ENCODE results near the gene UCHL1. TPM values are rescaled to one million over a fixed set of nuclear protein-coding genes. Genes with fewer than 3 reads are reported as not detected.

Gene UCHL1
- polyA plus RNA-seq, 1 experiment: 1,872 TPM

DNA sequence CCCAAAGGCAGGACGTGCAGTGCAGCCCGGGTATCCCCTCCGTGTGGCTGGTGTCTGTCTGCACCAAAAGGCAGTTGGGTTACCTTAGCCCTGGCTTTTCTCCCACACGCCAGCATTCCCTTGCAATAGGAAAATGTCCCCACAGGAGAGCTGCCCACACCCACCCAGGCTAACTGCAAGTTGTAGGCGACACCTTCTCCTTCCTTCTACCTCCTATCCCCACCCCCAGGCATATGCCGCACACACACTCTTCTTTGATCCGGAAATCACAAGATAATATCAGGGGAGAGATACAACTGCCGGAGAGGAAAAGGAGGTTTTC lies 41.9 kb upstream of the UCHL1 start:
- POLR2A ChIA-PET: interaction anchor here (0.7 to 2.6 kb wide), 10 partner anchors 10 to 290 kb away, joined by 3 to 17 read pairs (median 8); partner anchors contain the start of gene UCHL1
- TF ChIP-seq, protein P1, sequence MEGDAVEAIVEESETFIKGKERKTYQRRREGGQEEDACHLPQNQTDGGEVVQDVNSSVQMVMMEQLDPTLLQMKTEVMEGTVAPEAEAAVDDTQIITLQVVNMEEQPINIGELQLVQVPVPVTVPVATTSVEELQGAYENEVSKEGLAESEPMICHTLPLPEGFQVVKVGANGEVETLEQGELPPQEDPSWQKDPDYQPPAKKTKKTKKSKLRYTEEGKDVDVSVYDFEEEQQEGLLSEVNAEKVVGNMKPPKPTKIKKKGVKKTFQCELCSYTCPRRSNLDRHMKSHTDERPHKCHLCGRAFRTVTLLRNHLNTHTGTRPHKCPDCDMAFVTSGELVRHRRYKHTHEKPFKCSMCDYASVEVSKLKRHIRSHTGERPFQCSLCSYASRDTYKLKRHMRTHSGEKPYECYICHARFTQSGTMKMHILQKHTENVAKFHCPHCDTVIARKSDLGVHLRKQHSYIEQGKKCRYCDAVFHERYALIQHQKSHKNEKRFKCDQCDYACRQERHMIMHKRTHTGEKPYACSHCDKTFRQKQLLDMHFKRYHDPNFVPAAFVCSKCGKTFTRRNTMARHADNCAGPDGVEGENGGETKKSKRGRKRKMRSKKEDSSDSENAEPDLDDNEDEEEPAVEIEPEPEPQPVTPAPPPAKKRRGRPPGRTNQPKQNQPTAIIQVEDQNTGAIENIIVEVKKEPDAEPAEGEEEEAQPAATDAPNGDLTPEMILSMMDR (IDR thresholded peaks at IDR 0.05; ENCODE audit: low read depth, low read length): no peak

DNA sequence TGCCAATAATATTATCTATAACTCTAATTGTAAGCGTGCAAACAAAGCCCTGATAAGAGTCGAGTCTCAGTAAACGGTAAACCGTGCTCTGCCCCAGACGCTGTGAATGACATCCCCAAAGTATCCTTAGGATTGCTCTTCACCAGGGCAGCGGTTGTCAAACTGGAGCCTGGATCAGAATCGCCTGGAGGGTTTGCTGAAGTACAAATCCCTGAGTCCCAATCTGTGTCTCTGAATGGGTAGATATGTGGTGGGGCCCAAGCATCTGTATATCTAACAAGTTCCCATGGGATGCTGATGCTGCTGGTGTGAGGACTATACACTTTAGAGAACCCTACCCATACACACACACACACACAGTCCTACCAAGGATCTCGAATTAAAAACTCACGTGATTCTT lies 41.6 kb upstream of the UCHL1 start:
- TF ChIP-seq, protein P1 (IDR thresholded peaks at IDR 0.05; ENCODE audit: low read depth, low read length): no peak
- no peaks in the 10 kb centered on the region for H3K9me3 ChIP-seq (ENCODE audit: control insufficient read depth, insufficient read depth, low read length)
- no peak overlapping the region for H3K27ac ChIP-seq (ENCODE audit: low read depth, low read length)
- CTCF ChIA-PET: interaction anchor here (0.6 to 5.7 kb wide), 10 partner anchors 29 to 310 kb away, joined by 3 to 100 read pairs (median 4); no protein-coding TSS in a partner anchor
- no peaks in the 10 kb centered on the region for H3K27me3 ChIP-seq (ENCODE audit: control insufficient read depth, insufficient read depth, low read length)
- no peak for DNase-seq (ENCODE audit: low read depth, low spot score)
- POLR2A ChIA-PET: interaction anchor here (0.7 to 2.6 kb wide), 6 partner anchors 34 to 290 kb away, joined by 3 to 17 read pairs (median 10); partner anchors contain the start of gene UCHL1
- no peak overlapping the region for H3K4me3 ChIP-seq (ENCODE audit: low read depth, low read length)

More for the DNA sequence above, 41.9 kb upstream of the UCHL1 start:
- peak overlapping the region; percentile 32 for H3K4me3 ChIP-seq (ENCODE audit: low read depth, low read length)
- no peaks in the 10 kb centered on the region for H3K9me3 ChIP-seq (ENCODE audit: control insufficient read depth, insufficient read depth, low read length)
- DNase-seq (ENCODE audit: low read depth, low spot score): no peak
- no peak overlapping the region for H3K27ac ChIP-seq (ENCODE audit: low read depth, low read length)
- CTCF ChIA-PET: interaction anchor here (0.6 to 5.7 kb wide), 20 partner anchors 10 to 310 kb away, joined by 3 to 100 read pairs (median 6); no protein-coding TSS in a partner anchor
- H3K27me3 ChIP-seq (ENCODE audit: control insufficient read depth, insufficient read depth, low read length): no peaks in the 10 kb centered on the region

DNA sequence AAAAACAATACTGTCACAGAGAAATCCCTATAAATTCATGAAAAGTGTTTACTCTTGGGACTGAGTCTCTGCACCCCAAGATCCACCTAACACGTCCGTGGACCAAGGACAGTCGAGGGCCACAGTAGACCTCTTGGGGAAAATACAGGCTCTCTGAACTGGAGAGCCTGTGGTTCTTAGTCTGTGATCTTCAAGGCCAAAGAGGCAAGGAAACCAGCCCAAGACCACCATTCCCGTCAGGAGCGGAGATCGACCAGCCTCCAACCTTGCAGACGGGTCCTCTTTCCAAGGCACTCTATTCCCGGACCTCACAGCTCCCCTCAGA lies 40.8 kb upstream of the UCHL1 start:
- Histone ChIP-seq H3K27me3 (ENCODE audit: control insufficient read depth, insufficient read depth, low read length) (no peaks in the 10 kb centered on the region), H3K4me3 (ENCODE audit: low read depth, low read length) (peak overlapping the region; percentile 69), H3K9me3 (ENCODE audit: control insufficient read depth, insufficient read depth, low read length) (no peaks in the 10 kb centered on the region), H3K27ac (ENCODE audit: low read depth, low read length) (peak overlapping the region; percentile 49)
- ChIA-PET CTCF (interaction anchor here (0.6 to 3.9 kb wide), 17 partner anchors 13 to 473 kb away, joined by 3 to 39 read pairs (median 3); partner anchors contain the start of gene UCHL1), POLR2A (interaction anchor here (1.7 kb wide), 1 partner anchor 41 kb away, joined by 21 read pairs; the partner anchor contains the start of gene UCHL1)
- no peak for DNase-seq (ENCODE audit: low read depth, low spot score)
- TF ChIP-seq, protein P1 (IDR thresholded peaks at IDR 0.05; ENCODE audit: low read depth, low read length): no peak

DNA sequence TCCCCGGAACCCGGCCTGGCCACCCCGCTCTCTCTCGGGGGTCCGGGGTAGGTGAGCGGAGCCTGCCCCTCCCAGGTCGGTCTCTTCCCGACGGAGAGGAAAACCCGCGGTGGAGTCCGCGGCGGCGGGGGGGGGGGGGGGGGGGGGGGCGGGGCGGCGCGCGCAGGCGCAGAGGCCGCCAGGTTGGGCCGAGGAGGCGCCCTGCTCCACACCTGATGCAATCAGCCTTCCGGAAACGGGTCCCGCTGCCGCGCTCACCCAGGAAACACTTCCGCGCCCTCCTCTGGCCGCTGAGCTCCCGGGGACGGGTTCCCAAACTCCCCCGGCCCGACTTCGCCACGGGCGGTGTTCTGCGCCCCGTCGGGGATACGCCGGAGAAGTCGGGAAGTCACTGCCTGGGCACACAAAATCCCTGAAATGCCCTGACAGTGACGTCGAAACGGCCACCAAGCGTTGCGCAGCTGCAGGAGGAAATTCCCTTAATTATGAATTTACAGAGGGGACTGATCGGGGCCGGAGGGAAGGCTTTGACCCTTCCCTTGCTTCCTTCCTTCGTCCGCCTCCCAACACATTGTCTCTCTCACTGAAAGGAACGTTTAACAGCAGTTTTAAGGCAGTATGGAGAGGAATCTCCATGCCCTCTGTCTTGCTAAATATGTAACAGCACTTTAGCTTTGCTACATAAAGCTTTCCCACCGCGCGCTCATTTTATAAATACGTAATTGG lies 40.3 kb upstream of the UCHL1 start:
- H3K9me3 ChIP-seq (ENCODE audit: control insufficient read depth, insufficient read depth, low read length): no peaks in the 10 kb centered on the region
- no peak for DNase-seq (ENCODE audit: low read depth, low spot score)
- H3K27me3 ChIP-seq (ENCODE audit: control insufficient read depth, insufficient read depth, low read length): no peaks in the 10 kb centered on the region
- H3K4me3 ChIP-seq (ENCODE audit: low read depth, low read length): peak overlapping the region; percentile 69
- TF ChIP-seq, protein P1 (IDR thresholded peaks at IDR 0.05; ENCODE audit: low read depth, low read length): peak; percentile 50
- H3K27ac ChIP-seq (ENCODE audit: low read depth, low read length): peak overlapping the region; percentile 89
- ChIA-PET POLR2A (interaction anchor here (0.6 to 1.7 kb wide), 3 partner anchors 41 to 301 kb away, joined by 3 to 21 read pairs (median 4); partner anchors contain the start of gene UCHL1), CTCF (interaction anchor here (0.6 to 3.9 kb wide), 19 partner anchors 12 to 473 kb away, joined by 3 to 39 read pairs (median 3); partner anchors contain the start of gene UCHL1)

DNA sequence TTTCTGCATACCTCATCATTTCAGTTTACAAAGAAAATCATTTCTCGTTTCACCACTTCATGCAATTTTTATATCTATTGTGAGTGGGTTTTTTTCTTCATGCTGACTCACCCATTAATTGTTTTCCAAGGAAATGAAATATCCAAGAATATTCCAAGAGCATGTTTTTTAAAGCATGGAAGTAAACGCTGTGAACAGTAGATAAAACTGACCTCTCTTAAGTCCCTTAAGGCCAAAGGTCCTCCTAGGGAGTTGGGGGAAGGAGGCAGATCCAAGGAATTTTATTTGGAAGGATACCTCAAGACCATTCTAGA lies 39.8 kb upstream of the UCHL1 start:
- ChIA-PET POLR2A (interaction anchor here (0.6 to 1.7 kb wide), 3 partner anchors 40 to 302 kb away, joined by 3 to 21 read pairs (median 4); partner anchors contain the start of gene UCHL1), CTCF (interaction anchor here (0.6 to 3.9 kb wide), 8 partner anchors 40 to 309 kb away, joined by 3 to 39 read pairs (median 4); partner anchors contain the start of gene UCHL1)
- Histone ChIP-seq H3K27me3 (ENCODE audit: control insufficient read depth, insufficient read depth, low read length) (no peaks in the 10 kb centered on the region), H3K4me3 (ENCODE audit: low read depth, low read length) (peak overlapping the region; percentile 69), H3K9me3 (ENCODE audit: control insufficient read depth, insufficient read depth, low read length) (no peaks in the 10 kb centered on the region), H3K27ac (ENCODE audit: low read depth, low read length) (no peak overlapping the region)
- no peak for DNase-seq (ENCODE audit: low read depth, low spot score)
- TF ChIP-seq, protein P1 (IDR thresholded peaks at IDR 0.05; ENCODE audit: low read depth, low read length): no peak
